Measurements from ENCODE around the gene SELENBP1.

DNA sequence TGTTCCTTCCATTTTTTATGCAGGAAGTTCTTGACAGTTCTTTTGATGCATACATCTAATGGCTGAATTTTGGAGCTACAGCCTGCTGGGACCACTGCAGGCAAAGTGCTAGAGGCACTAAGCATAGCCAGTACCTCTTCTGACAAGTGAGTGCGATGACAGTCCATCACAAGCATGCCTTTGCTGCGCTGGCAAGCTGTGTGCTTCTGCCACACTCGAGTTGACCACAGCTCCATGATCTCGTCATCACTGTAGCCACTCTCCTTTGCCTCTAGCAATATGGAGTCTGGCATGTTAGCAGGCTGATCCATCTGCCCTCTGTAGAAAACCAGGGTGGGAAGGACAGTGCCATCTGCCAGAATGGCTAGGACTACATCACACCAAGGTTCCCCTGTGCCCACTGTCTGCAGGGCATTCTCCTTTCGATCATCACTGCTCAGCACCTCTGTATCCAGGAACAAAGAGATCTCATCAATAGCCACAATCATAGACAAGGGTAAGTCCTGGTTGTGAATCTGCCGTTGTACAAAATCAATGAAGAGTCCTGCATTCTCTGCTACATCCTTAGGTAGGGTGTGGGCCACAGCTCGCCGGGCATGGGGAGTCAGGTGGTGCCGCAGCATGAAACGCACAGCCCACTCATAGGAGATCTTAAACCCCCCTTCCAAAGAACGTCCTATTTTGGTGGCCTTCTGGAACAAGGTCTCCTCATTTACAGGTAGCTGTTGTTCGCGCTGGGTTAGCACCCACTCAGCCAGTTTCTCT is 32.9 kb upstream of the SELENBP1 start:
- TF ChIP-seq, protein P1, sequence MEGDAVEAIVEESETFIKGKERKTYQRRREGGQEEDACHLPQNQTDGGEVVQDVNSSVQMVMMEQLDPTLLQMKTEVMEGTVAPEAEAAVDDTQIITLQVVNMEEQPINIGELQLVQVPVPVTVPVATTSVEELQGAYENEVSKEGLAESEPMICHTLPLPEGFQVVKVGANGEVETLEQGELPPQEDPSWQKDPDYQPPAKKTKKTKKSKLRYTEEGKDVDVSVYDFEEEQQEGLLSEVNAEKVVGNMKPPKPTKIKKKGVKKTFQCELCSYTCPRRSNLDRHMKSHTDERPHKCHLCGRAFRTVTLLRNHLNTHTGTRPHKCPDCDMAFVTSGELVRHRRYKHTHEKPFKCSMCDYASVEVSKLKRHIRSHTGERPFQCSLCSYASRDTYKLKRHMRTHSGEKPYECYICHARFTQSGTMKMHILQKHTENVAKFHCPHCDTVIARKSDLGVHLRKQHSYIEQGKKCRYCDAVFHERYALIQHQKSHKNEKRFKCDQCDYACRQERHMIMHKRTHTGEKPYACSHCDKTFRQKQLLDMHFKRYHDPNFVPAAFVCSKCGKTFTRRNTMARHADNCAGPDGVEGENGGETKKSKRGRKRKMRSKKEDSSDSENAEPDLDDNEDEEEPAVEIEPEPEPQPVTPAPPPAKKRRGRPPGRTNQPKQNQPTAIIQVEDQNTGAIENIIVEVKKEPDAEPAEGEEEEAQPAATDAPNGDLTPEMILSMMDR (IDR thresholded peaks at IDR 0.05) = no peak
- no peak for TF ChIP-seq POLR2A (IDR thresholded peaks at IDR 0.05)
